Activated CD4-positive, alpha-beta T cell treated with anti-CD3 and anti-CD28 coated beads for 24 hours (primary cell): ENCODE data around the gene MIAT.
A peak's percentile ranks its signal among the peaks of the same experiment; 100 is the strongest.
"Not testable (repeated sequence)": the region's sequence is repeated elsewhere in the genome, so short reads cannot be mapped to it uniquely, and the experiment has no call there.

Source experiments
- DNase-seq, 2 donors: peaks; one replicate each; pipeline ENCODE4 v3.0.0-alpha.2; 2020; ENCODE audit warnings: low read depth in 2 of 2

Gene MIAT

DNA sequence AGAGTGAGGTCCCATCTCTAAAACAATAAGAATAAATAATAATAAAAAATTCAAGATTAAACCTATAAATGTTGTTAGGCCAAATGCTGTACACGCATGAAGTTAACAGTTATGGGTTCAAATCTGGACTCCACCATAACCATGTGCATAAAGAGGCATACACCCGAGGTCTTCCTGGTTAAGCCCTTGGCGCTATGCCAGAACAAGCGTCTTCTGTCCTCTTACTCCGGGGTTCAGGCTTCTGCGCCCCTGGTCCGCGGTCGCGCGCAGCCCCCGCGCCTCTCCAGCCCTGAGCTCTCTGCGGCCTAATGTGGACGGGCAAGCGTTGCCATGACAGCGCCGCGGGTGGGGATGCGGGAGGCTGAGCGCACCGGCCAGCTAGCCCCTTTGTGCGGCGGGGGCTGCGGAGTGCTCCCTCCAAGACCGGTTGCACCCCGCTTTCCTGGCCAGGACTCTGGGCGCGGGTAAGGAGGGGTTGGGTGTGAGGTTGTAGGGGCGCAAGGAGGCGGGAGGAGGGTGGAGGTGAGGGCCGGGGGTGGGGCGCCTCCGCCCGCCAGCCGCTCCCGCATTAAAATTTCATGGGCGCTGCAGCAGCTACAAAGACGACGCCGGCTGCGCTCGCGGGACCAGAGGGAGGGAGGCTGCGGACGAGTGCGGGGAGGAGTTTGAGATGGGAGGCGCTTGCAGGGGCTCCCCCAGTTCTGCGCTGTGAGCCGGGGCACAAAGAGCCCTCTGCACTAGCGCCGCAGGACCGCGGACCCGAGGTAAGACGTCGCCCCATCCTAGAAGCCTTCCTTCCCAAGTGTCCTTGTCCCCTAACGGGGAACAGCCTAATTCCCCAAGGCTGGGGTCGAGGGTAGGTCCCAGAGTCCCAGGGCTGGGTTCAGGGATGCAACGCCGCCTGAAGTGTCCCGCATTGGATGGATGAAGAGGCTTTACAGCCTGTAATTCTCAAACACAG lies at the start of gene MIAT:
TSS of gene MIAT (plus strand) at position 698 of the 961 bp plus-strand sequence.
- DNase-seq: peak in 1 of 2 donors; percentile 53

DNA sequence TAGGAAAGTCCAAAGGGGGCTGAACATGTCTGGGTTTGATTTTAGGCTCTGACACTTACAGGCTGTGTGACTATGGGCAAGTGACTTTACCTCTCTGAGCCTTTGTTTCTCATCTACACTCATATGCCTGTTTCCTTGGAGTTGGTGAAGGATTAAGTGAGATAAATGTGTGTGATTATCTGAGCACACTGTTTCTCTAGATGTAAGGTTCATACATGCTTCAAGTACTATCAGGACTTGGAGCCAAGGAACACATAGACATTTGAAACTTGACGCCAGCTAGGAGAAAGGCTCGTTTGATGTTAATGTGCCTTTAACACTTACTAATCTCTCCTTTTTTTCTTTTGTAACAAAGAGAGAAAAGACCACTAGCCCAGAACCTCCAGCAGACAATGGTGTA lies 49.3 kb upstream of the MIAT start:
- DNase-seq: no peak

DNA sequence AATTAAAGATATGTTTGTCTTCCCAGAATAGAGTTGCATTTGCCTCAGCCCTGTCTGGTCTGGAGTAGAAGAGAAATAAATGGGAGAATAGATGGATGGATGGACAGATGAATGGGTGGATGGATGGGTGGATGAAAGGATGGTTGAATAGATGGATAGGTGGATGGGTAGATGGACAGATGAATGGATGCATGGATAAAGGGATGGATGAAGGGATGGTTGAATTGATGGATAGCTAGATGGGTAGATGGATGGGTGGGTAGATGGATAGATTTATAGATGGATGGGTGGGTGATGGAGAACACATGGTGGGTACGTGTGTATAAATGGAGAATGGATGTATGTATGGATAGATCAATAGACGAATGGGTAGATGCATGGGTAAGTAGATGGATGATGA lies 48.1 kb upstream of the MIAT start:
- no peak for DNase-seq

DNA sequence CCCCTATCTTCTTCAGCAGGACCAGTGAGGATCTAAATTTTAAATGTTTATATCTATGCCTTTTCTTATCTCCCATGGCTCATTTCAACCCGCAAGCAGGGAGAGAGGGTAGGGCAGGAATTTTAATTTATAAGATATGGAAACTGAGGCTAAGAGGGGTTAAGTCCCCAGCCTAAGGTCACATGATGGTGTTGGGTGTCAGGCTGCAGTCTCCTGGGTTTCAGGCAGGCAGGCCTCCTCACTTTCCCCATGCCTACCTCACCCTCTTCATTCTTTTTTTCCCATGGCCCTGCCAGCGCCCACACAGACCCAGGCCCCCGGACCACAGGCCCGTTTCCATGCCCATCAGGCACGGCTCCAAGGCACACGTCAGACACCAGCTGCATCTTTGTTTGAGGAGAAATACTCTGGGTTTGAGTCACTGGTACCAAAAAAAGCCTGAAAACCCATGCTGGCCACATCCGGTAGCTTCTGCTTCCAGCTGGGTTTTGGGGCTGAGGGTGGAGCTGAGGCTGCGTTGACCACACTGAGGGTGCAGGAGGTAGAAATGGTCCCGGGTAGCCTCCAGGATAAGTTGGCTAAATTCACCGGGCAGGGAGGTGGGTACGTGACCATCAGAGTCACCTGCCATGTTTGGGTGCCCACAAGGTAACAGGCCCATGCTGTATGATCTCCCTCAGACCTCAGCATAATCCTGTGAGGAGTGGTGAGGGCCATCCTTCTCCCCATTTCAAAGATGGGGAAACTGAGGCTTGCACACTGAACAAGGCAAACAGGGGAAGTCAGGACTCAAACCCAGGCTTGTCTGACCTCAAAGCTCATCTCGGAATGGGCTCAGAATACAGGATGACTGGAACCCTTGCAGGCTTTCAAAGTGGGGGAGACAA lies 47.1 kb upstream of the MIAT start:
- DNase-seq: peak in 1 of 2 donors; percentile 28

DNA sequence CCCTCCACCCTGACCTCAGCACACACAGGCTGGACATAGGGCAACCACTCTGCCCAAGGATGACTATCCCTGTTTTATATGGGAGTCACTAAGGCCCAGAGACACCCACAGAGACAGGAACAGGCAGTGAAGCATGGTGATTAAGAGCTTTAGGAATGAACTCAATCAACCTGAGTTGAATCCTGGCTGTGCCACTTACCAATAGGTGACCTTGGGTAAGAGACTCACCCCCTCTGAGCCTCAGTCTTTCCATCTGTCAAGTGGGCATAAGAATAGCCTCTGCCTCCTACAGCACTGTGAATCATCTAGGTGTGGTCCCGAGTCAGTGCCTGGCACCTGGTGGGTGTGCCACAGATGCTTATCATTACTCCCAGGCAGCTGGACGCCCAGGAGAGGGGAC lies 46.4 kb upstream of the MIAT start:
- DNase-seq: no peak

DNA sequence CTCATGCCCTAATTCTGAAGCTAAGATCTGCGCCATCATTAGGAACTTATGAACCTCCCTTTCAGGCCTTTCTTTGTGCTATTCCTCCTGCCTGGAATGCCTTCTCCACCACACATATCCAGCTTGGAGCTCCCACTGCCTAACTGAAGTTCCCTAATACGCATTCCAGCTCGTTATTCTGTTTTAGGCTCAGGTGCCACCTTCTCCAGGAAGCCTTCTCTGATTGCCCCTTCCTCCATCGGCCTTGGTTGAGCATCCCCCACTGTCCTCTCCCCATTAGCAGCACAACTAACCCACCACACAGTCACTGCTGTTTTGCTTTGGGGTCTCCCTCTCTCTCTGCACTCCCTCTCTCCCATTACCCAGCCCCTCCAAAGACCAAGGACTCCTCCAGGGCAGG lies 44.7 kb upstream of the MIAT start:
- DNase-seq: no peak

DNA sequence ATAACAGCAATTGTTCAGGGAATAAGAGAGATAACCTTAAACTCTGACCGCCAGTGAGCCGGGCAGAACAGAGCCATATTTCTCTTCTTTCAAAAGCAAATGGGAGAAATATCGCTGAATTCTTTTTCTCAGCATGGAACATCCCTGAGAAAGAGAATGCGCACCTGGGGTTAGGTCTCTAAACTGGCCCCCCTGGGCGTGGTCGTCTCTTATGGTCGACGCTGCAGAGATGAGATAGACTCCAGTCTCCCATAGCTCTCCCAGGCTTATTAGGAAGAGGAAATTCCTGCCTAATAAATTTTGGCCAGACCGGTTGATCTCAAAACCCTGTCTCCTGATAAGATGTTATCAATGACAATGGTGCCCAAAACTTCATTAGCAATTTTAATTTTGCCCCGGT lies 43.6 kb upstream of the MIAT start:
- not testable (repeated sequence) for DNase-seq

DNA sequence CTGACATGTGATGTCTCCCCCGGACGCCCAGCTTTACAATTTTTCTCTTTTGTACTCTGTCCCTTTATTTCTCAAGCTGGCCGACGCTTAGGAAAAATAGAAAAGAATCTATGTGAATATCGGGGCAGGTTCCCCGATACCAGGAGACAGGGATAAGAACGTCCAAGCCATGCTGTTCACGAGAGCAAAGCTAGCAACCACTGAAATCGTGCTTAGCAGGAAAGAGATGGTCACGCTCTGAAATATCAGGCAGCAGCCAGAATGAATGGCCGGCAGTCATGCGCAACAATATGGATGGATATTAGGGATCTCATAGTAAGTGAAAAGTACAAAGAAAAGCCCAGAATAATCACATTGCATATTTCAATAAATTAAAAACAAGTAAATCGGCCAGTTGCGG lies 43.1 kb upstream of the MIAT start:
- DNase-seq: no peak

DNA sequence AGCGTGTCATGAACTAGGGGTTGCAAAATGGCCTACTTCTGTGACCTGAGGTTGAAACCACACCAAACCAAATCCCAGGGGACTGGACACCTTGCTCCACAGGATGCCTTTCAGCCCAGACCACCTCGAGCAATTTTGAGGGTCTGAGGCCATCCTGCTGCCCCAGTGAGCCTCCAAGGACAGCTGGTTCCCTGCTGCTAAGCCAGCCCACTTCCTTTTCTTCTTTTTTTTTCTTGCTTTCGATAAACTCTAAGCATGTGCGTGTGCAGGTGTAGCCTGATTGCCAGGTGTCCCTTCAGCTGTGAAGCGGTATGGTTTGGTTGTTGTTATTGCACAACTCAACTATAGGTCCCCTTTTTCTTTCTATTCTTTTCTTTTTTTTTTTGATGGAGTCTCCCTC lies 42.2 kb upstream of the MIAT start:
- no peak for DNase-seq

DNA sequence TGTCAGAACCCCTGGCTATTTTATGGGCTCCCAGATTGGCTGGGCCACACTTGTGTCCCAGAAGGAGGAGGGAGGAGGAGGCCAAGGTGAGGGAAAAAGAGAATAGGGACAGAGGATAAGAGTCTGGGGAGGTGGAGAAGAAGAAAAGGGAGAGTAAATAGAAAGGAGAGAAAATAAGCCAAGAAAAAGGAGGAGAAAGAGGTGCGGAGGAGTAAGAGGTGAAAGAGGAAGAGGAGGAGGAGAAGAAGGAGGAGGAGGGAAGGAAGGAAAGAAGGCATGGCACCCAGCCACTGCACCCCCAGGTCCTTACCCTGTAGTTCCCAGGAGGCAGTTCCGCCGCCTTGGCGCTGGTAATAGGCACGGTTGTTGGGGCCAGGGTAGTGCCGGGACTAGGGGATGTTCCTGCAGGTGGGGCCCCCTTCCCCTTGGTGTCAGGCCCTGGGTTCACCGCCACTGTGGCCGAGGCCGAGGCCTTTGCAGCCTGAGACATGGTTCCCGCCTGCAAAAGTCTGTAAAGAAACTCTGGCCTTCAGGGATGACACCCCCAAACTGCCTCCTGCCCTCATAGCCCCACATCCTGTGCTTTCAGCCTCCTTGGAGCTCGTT lies 41.5 kb upstream of the MIAT start:
- DNase-seq: no peak

DNA sequence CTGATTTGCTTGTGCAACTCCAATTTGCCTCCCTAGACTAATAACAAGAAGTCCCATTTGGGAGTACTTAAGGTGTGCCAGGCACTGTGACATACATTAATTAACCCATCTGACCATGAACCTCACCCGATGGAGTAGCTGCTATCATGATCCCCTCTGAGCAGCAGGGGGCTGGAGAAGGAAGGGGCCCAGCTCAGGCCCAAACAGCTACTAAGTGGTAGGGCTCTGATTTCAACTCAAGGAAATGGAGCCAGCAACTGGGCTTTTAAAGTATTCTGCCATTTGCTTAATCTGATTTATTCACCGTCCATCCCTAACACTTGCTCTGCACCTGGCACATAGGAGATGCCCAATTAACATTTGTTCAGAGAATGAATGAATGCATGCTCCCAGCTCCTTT lies 40.7 kb upstream of the MIAT start:
- DNase-seq: no peak

DNA sequence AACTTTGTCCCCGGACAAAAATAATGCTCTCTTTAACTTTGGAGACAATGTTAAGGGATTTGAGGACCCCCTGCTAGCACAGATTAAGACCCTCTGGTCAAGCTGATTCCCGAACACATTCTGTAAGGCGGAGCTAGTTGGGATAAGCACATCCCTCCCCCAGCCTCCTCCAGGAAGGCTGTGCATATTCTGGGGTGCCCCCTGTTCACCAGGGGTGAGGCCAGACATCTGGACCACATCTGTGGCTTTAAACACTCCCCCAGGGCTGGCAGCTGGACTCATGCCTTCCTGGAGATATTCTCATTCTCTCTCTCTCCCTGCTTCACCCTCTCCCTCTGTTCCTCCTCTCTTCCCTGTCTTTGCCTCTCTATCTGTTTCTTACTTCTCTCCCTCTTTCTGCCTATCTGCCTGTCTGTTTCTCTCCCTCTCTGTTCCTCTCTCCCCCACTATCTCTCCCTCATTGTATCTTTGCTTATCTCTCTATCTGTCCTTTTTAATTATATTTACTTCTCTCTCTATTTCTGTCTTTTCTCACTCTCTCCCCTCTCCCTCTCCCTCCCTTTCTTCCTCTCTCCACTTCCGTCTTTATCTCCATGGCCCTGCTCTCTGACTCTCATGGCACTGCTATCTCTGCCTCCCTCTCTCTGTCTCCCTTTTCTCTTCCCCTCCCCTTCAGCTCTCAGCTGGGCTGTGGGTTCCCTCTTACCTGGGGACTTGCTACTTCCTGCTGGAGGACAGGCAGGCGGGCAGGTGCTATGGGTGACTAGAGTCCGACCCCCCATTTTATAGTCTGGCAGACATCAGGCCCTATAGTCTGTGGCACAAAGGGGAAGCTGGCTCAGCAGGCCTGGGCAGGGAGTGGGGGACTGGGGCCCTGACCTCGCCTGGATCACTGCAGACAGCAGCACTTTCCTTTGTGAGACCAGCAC lies 39.9 kb upstream of the MIAT start, which contains the start of gene CRYBB1:
TSS of gene CRYBB1 (minus strand) at position 757 of the 929 bp plus-strand sequence. CDS start 1,708 bp downstream, outside the sequence.
- no peak for DNase-seq

DNA sequence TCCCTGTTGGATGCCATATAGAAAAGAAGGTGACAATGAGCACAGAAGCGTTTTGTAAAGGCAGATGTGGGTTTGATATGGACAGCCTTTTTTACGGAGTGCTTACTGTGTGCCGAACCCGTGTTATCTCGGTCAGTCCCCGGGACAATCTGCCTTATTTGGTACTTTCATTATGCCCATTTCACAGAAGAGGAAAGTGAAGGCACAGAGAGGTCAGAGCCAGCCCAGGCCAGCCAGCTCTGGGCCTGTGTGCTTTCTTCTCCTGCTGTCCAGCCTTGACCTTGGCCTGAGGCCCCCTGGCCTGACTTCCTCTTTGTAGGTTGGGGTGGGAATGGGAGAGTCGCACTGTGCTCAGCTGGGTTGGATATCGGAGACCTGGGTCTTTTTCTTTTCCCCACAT lies 38.9 kb upstream of the MIAT start:
- DNase-seq: no peak

DNA sequence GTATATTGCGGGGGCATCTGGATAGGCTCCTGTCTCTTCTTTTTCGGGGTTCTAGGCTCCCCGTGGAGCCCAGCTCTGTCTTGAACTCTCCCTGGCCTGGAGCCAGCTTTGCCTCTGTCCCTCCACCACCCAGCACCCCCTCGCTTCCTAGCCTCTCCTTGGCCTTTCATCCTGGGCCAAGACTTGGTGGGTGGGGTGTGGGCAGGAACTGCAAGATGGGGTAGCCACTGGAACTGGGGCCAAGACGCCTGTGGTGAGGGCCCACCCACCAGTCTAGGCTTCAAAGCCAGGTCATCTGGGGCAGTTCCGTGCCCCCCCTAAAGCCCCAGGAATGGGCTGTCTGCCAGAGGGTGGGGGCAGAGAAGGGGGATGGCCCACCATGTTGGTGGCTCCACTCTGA lies 37.9 kb upstream of the MIAT start:
- no peak for DNase-seq

DNA sequence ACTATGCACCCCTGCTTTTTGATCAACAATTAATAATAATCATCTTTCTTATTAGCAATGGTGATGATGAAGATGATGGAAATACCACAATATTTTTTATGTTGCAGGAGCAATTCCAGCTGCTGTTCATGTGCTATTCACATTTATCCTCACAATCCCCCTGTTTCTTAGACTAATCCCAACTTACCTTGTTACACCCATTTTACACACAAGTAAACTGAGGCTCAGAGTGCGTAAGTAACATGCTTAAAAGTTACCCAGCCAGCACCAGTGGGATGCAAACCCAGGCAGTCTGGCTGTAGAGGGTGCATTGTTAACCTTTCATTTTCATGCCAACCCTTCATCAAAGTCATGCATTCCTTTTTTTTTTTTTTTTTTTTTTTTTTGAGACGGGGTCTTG lies 37.2 kb upstream of the MIAT start:
- DNase-seq: no peak

DNA sequence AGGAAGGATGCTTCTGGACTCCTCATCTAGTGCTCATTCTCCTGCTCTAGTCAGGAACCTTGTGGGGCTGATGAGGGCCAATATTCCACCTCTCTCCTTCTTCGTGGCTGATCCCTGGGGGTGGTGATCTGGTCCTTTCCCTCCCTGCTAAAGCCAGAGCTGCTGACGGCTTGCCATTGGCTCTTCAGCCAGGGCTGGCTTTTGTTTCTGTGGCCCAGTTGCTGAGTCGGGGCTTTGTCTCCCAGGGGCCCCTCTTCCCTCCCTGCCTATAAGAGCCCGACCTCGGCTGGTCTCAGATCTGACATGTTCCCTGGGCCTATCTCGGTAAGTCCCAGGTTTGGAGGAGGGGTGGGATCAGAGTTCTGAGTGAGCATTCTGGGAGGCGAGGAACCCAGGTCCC lies 35.7 kb upstream of the MIAT start, which contains the start of gene CRYBA4:
TSS of gene CRYBA4 (plus strand) at position 301 of the 400 bp plus-strand sequence. CDS start 634 bp downstream, outside the sequence.
- no peak for DNase-seq

DNA sequence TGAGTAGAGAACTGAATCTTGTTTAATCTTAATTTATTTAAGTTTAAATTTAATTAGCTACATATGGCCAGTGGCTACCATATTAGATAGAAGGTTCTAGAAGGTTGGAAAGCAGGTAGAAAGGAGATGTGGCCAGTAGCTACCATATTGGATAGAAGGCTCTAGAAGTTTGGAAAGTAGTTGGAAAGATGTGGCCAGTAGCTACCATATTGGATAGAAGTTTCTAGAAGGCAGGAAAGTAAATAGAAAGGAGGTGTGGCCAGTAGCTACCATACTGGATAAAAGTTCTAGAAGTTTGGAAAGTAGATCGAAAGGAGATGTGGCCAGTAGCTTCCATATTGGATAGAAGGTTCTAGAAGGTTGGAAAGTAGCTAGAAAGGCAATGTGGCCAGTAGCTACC lies 33.4 kb upstream of the MIAT start:
- no peak for DNase-seq

DNA sequence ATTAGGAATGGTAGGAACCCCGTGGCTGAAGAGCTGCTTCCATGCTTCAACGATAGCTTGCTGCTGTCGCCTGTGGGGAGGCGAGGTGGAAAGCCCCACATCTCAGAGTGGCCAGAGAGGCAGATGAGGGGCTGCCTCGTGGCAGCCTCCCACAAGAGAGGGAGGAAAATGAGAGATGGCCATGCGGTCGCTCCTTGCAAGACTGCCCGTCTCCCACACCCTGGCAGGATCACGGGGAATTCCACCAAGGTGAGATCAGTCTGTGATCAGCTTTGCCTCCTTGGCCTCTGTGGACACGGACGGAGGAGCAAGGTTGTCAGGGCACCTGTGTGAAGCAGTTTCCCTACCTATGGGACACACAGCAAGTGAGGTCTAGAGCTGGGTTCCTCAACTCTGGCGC lies 32.6 kb upstream of the MIAT start:
- DNase-seq: no peak

DNA sequence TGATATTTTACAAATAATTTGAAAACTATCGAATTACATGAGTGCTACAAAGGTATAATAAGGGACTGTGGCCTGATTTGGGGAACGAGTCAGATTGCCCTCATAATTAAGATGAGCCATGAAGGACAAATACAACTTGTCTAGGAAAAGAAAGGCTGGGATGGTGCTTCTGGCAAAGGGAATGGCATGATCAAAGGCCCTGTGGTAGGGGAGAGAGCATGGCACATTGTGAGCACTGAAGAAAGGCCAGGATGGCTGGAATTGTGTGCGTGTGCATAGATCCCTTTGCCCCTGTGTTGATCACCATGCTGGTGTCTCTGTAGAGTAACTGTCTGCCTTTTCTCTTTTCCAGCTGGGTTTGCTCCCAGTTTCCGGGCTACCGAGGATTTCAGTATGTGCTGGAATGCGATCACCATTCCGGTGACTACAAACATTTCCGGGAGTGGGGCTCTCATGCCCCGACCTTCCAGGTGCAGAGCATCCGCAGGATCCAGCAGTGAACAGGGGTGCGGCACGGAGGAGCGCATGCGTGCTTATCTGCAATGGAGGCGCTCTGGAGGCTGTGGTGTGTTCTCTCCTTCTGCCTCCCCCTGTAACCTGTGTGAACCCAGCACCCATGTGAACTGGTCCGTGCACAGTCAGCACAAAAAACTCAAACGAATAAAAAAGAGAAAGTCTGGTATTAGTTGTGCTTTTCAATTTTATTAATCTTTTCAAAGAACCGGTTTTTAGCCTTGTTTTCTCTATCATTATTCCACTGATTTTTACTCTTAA lies 27.2 kb upstream of the MIAT start:
- DNase-seq: no peak

DNA sequence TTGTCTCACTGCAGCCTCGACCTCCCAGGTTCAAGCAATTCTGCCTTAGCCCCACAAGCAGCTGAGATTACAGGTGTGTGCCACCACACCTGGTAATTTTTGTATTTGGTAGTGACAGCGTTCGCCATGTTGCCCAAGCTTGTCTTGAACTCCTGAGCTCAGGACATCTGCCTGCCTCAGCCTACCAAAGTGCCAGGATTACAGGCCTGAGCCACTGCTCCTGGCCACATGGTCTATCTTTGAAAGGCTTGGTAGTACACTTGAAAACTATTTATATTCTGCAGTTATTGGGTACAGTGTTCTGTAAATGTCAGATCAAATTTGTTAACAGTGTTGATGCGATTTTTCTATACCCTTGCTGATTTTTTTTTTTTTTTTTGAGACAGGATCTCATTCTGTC lies 26.1 kb upstream of the MIAT start:
- no peak for DNase-seq
